ENCODE measurements around the gene LPAR5.

DNA sequence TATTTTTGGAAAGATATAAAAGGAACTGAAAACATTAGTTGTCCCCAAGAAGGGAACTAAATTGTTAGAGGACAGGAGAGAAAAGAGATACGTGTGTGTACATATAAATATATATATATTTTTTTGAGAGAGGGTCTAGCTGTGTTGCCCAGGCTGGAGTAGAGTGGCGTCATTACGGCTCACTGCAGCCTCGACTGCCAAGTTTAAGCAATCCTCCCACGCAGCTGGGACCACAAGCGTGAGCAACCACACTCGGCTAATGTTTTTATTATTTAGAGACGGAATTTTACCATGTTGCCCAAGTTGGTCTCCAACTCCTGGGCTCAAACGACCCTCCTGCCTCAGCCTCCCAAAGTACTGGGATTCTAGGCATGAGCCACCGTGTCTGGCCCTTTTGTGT lies 51.5 kb downstream of the LPAR5 start:
- TF ChIP-seq MYNN (tag by site-specific recombination; IDR thresholded peaks at IDR 0.05; ENCODE audit: borderline replicate concordance), result no peak
- TF ChIP-seq PBX3 (CRISPR knock-in tag; IDR thresholded peaks at IDR 0.05), result no peak
- no peak for TF ChIP-seq ZNF398 (tag by site-specific recombination; IDR thresholded peaks at IDR 0.05)
- TF ChIP-seq ZNF24 (tag by site-specific recombination; IDR thresholded peaks at IDR 0.05), result no peak
- TF ChIP-seq, protein P1, sequence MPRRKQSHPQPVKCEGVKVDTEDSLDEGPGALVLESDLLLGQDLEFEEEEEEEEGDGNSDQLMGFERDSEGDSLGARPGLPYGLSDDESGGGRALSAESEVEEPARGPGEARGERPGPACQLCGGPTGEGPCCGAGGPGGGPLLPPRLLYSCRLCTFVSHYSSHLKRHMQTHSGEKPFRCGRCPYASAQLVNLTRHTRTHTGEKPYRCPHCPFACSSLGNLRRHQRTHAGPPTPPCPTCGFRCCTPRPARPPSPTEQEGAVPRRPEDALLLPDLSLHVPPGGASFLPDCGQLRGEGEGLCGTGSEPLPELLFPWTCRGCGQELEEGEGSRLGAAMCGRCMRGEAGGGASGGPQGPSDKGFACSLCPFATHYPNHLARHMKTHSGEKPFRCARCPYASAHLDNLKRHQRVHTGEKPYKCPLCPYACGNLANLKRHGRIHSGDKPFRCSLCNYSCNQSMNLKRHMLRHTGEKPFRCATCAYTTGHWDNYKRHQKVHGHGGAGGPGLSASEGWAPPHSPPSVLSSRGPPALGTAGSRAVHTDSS (tag by site-specific recombination; IDR thresholded peaks at IDR 0.05), result no peak
- no peak for TF ChIP-seq YY2 (tag by site-specific recombination; IDR thresholded peaks at IDR 0.05)
- no peak for TF ChIP-seq ZBTB1 (tag by site-specific recombination; IDR thresholded peaks at IDR 0.05)
